Body of pancreas (tissue), 4 donors: ENCODE data around the gene ANKRD34A. TPM values are rescaled to one million over a fixed set of nuclear protein-coding genes. Genes with fewer than 3 reads are reported as not detected.
"Not testable (repeated sequence)": the region's sequence is repeated elsewhere in the genome, so short reads cannot be mapped to it uniquely, and the experiment has no call there.

Source experiments
- ATAC-seq: fragments of 150-250 bp; one replicate; pipeline ENCODE4 v1.9.1; 2016
- DNase-seq, 4 donors: peaks; one replicate each; pipeline ENCODE4 v3.0.0-alpha.2; 2019
- H3K27ac ChIP-seq, 4 donors: fragments of 200-600 bp; sonication (generic); 1 replicate in 3 of 4; 2 replicates in 1 of 4; pipeline versions ENCODE4 v1.5.1 to v1.6.1; 2016 to 2019; ENCODE audit warnings: mild to moderate bottlenecking in 1 of 4, mixed read lengths in 1 of 4, moderate library complexity in 1 of 4
- H3K27me3 ChIP-seq, 2 donors: fragments of 200-600 bp; sonication (generic); one replicate each; pipeline ENCODE4 v1.6.0; 2016; ENCODE audit warnings: mild to moderate bottlenecking in 1 of 2
- H3K36me3 ChIP-seq, 2 donors: fragments of 200-600 bp; sonication (generic); replicated peaks in 1 of 2; 2 replicates each; pipeline ENCODE4 v1.5.1; 2016; ENCODE audit warnings: low read depth in 2 of 2; ENCODE audit not compliant: insufficient read depth in 1 of 2
- H3K4me1 ChIP-seq: fragments of 200-600 bp; sonication (generic); one replicate; pipeline ENCODE4 v1.6.0; 2016
- H3K4me3 ChIP-seq, 2 donors: fragments of 200-600 bp; sonication (generic); 1 replicate in 1 of 2; 2 replicates in 1 of 2; pipeline ENCODE4 v1.5.1; 2016 to 2019
- H3K9me3 ChIP-seq, 3 donors: fragments of 200-600 bp; sonication (generic); 1 replicate in 2 of 3; 2 replicates in 1 of 3; pipeline ENCODE4 v1.5.1; 2016
- CTCF ChIP-seq, 7 experiments: fragments of 450-650 bp in 4 of 7; fragments of 200-600 bp in 3 of 7; sonication (generic) in 3 of 7; IDR thresholded peaks; one replicate each; pipeline ENCODE4 v1.5.1; 2016 to 2019; ENCODE audit warnings: antibody characterized with exemption in 7 of 7
- POLR2A ChIP-seq, 3 donors: fragments of 450-650 bp; IDR thresholded peaks; one replicate each; pipeline ENCODE4 v1.6.1; 2016; ENCODE audit warnings: antibody characterized with exemption in 3 of 3, mild to moderate bottlenecking in 2 of 3
- WGBS, 2 donors: methylation state at CpG; one replicate each; pipeline ENCODE4 v1.1.5; 2017; 5-methylcytosine and 5-hydroxymethylcytosine counted together
- intact Hi-C: fragments of 100-400 bp; cut with DNase I; formaldehyde crosslinking; loops from one replicate; pipeline ENCODE4 v1.15.1; 2023
- total RNA-seq, 2 donors: library from RNA; depleted of rRNA; stranded (reverse); fragments of >200 nt; gene quantifications; one replicate each; pipeline ENCODE4 v1.1.0, GENCODE V29; 2016

The ANKRD34A gene
- total RNA-seq, 2 donors from 2014 or later, result 0.66 TPM; not detected in 1

DNA sequence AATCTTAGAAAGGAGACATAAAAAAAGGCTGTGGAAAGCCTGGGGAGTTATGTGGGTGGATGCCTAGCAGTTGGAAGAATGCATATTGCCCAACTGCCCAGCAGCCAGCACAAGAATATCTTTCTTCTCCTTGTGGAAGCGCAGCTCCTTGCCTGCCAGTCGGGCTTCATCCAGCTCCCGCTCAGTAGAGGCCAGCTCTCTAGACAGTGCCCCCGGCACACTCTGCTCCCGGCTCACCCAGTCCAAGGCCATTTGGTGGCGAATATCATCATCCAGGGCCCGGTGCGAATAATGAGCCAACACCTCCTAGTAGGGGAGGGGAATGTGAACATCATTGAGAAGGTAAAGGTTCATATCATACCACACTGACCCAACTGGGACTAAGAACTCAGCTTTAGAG is 28.1 kb downstream of the ANKRD34A start:
- no peaks in the 10 kb centered on the region for H3K36me3 ChIP-seq
- no peaks in the 10 kb centered on the region for H3K9me3 ChIP-seq
- no peak overlapping the region for H3K4me3 ChIP-seq
- 74 to 85% methylated on average over 8 of the region's 8 CpGs for WGBS, 2 donors
- H3K4me1 ChIP-seq, result no peaks in the 10 kb centered on the region
- TF ChIP-seq CTCF (IDR thresholded peaks at IDR 0.05) (no peak), POLR2A (IDR thresholded peaks at IDR 0.05) (no peak)
- DNase-seq (no peak), ATAC-seq (no peak)
- no peaks in the 10 kb centered on the region for H3K27me3 ChIP-seq
- no peak overlapping the region for H3K27ac ChIP-seq
- intact Hi-C loops, result no loop called here

GRCh38 chr1:145935708-145936107 is 28.7 kb downstream of the ANKRD34A start:
- ATAC-seq (no peak), DNase-seq (no peak)
- intact Hi-C loops, result no loop called here
- TF ChIP-seq POLR2A (IDR thresholded peaks at IDR 0.05) (no peak), CTCF (IDR thresholded peaks at IDR 0.05) (no peak)
- H3K36me3 ChIP-seq, result no peaks in the 10 kb centered on the region
- H3K27me3 ChIP-seq, result no peaks in the 10 kb centered on the region
- no peak overlapping the region for H3K4me3 ChIP-seq
- no peak overlapping the region for H3K27ac ChIP-seq
- no peaks in the 10 kb centered on the region for H3K4me1 ChIP-seq
- H3K9me3 ChIP-seq, result no peaks in the 10 kb centered on the region

- WGBS, 2 donors, result 58 to 70% methylated on average over 9 of the region's 9 CpGs
- H3K36me3 ChIP-seq, H3K9me3 ChIP-seq, H3K4me3 ChIP-seq, intact Hi-C loops, ATAC-seq, H3K4me1 ChIP-seq, DNase-seq, H3K27ac ChIP-seq, H3K27me3 ChIP-seq: not testable (repeated sequence)
These were observed 31.8 kb downstream of the ANKRD34A start for GRCh38 chr1:145932522-145933009.

DNA sequence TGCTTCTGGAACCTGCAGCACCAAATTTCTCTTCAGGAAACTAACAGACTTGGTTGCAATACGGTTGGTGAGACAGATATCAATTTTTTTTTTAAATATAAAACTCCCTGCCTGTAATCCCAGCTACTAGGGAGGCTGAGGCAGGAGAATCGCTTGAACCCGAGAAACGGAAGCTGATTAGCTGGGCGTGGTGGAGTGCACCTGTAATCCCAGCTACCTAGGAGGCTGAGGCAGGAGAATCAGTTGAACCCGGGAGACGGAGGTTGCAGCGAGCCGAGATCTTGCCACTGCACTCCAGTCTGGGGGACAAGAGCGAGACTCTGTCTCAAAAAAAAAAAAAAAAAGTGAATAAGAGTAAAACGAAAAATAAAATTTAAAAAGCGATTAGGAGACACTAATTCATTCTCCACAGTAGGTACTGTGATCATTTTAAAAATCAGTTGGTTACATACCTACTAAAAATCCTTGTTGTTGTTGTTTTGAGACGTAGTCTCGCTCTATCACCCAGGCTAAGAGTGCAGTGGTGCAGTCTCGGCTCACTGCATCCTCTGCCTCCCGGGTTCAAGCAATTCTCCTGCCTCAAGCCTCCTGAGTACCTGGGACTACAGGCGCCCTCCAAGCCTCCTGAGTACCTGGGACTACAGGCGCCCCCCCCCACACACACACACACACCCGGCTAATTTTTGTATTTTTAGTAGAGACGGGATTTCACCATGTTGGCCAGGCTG is 36.3 kb downstream of the ANKRD34A start:
- intact Hi-C loops, result no loop called here
- DNase-seq, result no peak
- peak overlapping the region; percentile 83 to 97 (median 94) for H3K27ac ChIP-seq
- TF ChIP-seq POLR2A (IDR thresholded peaks at IDR 0.05) (no peak), CTCF (IDR thresholded peaks at IDR 0.05) (no peak)
- H3K4me1 ChIP-seq, result peaks cover 12% of the 10 kb centered on the region
- H3K27me3 ChIP-seq, result no peaks in the 10 kb centered on the region
- H3K9me3 ChIP-seq, result no peaks in the 10 kb centered on the region
- 50 to 55% methylated on average over 20 of the region's 20 CpGs for WGBS, 2 donors
- H3K36me3 ChIP-seq, result no peaks in the 10 kb centered on the region
- no peak for ATAC-seq
- H3K4me3 ChIP-seq, result peak overlapping the region; percentile 70 to 95

DNA sequence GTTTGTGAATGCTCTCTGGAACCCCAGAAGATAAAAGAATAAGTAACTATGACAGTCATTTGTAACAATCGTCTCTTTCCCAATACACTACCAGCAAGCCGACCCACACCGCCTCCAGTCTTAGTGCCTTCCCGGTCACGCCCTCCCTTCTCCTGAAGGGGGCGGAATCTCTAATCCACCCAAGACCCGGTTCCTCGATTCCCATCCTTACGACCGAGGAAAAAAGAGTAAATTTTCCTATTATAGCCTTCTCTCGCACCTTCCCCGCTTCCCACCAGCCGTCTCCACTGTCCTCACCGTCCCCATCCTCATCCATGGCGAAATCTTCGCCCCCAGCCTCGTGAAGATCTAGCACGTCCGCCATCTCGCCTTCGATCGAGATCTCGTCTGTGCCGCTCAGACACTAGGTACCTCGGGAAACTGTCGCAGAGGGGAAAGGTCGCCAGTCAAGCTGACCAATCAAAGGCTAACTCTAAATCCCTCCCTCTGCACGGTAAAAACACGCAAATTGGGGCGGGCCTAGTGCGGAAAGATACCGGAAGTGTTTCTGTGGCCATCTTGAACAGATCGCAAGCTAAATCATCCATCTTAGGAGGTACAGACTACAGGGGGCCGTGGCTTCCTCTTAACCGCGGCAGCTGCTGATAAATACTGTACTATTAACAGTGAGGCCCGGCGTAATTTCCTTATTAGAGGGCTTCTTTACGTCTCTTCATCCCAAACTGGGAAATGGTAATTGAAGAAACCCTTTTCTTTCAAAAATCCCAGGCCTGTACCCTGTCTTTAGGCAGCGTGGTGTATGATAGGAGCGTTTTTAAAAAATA is 37.1 kb downstream of the ANKRD34A start, which contains the start of gene RBM8A:
Gene RBM8A, minus strand, starts transcription at position 422 of the 824 bp plus-strand sequence. Its CDS starts 58 bp downstream, at position 364.
- TF ChIP-seq POLR2A (IDR thresholded peaks at IDR 0.05) (peak; percentile 80 to 99 (median 98)), CTCF (IDR thresholded peaks at IDR 0.05) (peak; percentile 27 to 76 (median 46))
- no peaks in the 10 kb centered on the region for H3K9me3 ChIP-seq
- no peaks in the 10 kb centered on the region for H3K27me3 ChIP-seq
- WGBS, 2 donors, result 0% methylated on average over 28 to 41 of the region's 41 CpGs
- peak; percentile 95 to 98 (median 95) for DNase-seq
- no peaks in the 10 kb centered on the region for H3K36me3 ChIP-seq
- peak; percentile 99 for ATAC-seq
- H3K4me1 ChIP-seq, result peaks cover 12% of the 10 kb centered on the region
- H3K27ac ChIP-seq, result peak within 1 kb of the TSS; percentile 83 to 97 (median 94)
- H3K4me3 ChIP-seq, result peak within 1 kb of the TSS; percentile 70 to 95
- intact Hi-C loops, result no loop called here
